GM10266 (cell line): ENCODE data around the gene GPHN.

ENCODE experiments used
- DNase-seq: peaks from one replicate; pipeline ENCODE4 v3.0.0; 2012; ENCODE audit errors: extremely low spot score
- TF ChIP-seq, protein P1 (sequence below): IDR thresholded peaks from 2 replicates; pipeline ENCODE4 v1.5.1; 2012; ENCODE audit warnings: mild to moderate bottlenecking, low read depth; ENCODE audit not compliant: control insufficient read depth, insufficient read depth; ENCODE audit errors: missing control alignments

The GPHN gene

DNA sequence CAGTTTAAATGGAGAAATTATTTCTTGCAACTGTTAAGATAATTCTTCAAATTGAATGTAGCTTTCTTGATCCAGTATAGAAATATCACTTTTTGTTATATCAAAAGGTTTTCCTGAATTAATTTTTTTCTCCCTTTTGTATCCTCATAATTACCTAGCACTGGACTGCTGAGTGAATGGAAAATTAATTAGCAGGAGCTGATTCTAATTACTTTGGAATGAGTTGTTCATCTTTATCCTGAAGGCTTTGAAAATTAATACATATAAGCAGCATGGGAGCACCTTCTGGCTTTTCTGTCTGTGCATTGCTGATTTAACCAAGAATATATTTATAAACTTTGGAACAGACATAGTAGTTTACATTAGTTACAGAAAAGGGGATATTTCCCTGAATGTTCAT lies 373.6 kb downstream of the GPHN start:
- DNase-seq, result no peak
- TF ChIP-seq, protein P1, sequence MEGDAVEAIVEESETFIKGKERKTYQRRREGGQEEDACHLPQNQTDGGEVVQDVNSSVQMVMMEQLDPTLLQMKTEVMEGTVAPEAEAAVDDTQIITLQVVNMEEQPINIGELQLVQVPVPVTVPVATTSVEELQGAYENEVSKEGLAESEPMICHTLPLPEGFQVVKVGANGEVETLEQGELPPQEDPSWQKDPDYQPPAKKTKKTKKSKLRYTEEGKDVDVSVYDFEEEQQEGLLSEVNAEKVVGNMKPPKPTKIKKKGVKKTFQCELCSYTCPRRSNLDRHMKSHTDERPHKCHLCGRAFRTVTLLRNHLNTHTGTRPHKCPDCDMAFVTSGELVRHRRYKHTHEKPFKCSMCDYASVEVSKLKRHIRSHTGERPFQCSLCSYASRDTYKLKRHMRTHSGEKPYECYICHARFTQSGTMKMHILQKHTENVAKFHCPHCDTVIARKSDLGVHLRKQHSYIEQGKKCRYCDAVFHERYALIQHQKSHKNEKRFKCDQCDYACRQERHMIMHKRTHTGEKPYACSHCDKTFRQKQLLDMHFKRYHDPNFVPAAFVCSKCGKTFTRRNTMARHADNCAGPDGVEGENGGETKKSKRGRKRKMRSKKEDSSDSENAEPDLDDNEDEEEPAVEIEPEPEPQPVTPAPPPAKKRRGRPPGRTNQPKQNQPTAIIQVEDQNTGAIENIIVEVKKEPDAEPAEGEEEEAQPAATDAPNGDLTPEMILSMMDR, result no peak

DNA sequence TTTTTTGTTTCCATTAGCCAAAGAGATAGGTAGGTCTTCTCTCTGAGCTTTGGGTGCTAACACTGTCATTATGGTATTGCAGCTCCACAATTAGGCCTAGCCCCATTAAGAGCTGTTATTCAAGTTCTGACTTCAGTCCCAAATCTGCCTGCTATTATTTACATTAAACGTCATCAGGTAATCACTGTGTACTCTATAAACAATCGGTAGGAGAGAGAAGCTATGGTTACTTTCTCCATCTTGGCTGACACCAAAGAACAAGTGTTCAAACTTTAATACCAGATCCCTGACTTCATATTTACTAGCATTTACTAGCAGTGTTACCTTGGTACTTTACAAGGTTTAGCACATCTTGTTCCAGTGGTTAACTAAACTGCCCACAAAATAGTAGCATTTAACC lies 376.2 kb downstream of the GPHN start:
- DNase-seq, result no peak
- TF ChIP-seq, protein P1, result no peak

DNA sequence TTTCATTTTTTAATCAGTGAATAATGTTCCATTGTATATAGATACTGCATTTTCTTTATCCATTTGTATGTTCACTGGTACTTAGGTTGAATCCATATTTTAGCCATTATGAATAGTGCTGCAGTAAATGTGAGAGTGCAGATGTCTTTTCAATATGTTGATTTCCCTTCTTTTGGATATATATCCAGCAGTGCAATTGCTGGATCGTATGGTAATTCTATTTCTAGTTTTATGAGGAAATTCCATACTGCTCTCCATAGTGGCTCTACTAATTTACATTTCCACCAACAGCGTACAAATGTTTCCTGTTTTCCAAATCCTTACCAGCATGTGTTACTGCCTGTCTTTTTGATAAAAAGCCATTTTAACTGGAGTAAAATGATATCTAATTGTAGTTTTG lies 392.8 kb downstream of the GPHN start:
- TF ChIP-seq, protein P1, result no peak
- no peak for DNase-seq

DNA sequence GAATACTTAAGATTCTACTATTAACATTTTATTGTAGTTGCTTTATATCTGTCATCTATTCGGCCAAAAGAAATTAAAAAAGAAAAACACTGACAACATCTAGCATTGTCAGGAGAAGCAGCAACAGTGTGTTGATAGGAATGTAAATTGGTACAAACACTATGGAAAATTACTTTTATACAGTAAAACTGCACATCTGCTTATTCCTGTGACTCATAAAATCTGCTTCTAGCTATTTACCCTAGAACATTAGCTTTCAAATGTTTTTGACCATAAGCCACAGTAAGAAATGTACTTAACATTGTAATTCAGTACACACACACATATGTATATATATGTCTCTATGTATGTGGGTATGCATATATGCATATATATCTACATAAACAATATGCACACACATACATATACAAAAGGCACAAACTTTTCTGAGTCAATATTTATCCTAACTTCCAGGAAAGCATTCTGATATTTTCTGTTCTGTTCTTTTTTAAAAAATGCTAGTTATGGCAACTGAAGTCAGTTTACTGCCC lies 402.4 kb downstream of the GPHN start:
- no peak for DNase-seq
- TF ChIP-seq, protein P1, result no peak

DNA sequence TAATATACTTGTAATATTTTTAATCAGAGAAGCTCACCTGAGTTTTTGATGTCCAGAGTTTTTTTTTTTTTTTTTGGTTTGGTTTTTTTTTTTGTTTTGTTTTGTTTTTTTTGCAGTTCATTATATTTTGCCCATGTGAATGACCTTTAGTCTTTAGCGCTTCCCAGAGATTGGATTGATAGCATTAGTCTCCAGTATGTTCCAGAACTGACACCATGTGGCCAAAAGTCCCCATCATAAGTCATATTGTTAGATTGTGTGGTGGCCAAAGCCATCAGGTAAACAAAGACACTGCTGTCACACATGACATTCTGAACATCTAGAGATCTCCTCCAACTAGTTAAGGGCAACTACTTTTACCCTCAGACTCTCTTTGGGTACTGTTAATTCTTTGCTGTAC lies 408.5 kb downstream of the GPHN start:
- DNase-seq, result no peak
- TF ChIP-seq, protein P1, result no peak

DNA sequence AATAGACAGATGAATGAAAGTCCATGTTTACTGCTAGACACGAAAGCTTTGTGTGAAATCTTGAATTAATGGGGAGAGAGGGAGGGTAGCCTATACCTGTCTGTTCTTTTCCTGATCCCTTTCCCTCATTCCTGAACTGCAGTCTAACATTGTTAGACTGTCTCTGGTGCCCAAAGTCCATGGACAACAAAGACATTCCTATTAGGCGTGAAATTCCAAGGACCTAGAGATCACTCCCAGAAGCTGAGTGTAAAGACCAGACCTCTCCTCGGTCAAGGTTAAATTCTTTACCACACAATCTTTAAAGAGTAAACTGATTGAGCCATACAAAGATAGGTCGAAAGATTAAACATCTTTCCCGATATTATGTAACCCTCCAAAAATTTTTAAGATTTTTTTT lies 410.6 kb downstream of the GPHN start:
- TF ChIP-seq, protein P1, result no peak
- no peak for DNase-seq

DNA sequence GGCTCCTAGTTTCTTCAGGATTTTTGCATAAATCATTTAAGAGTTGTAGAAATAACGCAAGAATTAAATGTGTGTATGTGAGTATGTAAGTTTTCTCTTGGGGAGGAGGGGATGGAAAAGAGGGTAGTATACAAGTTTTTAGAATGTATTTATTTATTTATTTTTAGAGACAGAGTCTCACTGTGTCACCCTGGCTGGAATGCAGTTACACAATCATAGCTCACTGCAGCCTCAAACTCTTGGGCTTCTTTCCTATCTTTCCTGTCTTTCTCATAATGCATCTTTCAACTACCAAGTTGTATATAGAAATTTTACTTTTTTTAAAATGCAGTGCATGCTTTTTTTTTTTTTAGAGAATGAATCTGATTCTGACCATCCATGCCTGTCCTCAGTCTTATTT lies 412.2 kb downstream of the GPHN start:
- TF ChIP-seq, protein P1, result no peak
- no peak for DNase-seq
